ENCODE results near the gene AURKB.
"Not testable (repeated sequence)": the region's sequence is repeated elsewhere in the genome, so short reads cannot be mapped to it uniquely, and the experiment has no call there.

The AURKB gene

DNA sequence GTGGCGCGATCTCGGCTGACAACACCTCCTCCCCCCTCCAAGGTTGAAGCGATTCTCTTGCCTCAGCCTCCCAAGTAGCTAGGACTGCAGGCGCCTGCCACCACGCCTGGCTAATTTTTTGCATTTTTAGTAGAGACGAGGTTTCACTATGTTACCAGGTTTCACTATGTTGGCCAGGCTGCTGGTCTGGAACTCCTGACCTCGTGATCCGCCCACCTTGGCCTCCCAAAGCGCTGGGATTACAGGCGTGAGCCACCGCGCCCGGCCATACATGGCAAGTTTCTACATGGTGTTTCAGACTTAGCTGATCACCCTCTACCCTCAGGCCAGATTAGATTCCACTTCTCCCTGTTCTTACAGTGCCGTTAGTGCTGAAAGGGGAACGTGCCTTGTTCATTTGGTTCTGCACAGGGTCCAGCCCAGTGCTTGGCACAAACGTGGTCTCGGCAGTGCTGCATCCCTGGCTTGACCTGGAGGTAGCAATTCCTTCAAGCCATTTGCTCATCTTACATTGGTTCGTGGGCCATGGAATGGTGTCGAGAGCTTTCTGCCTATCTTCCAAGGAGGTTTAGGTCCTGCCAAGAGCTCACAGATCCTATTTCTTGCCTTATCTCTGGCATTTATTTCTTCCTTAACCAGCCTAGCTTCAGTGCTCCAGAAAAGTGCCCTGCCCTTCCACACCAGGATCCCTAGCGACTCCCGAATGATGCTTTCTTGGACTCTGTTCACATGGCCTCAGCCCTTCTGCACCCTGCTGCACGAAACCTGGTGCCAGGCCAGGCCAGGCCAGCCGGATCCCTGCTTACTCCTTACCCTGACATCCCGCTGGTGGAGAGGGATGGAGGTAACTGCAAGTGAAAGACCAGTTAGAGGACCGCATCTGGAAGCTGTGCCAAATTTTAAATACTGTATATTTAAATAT is 14.8 kb upstream of the AURKB start:
- peak overlapping the region; percentile 98 for H3K27ac ChIP-seq
- TF ChIP-seq, protein P1, sequence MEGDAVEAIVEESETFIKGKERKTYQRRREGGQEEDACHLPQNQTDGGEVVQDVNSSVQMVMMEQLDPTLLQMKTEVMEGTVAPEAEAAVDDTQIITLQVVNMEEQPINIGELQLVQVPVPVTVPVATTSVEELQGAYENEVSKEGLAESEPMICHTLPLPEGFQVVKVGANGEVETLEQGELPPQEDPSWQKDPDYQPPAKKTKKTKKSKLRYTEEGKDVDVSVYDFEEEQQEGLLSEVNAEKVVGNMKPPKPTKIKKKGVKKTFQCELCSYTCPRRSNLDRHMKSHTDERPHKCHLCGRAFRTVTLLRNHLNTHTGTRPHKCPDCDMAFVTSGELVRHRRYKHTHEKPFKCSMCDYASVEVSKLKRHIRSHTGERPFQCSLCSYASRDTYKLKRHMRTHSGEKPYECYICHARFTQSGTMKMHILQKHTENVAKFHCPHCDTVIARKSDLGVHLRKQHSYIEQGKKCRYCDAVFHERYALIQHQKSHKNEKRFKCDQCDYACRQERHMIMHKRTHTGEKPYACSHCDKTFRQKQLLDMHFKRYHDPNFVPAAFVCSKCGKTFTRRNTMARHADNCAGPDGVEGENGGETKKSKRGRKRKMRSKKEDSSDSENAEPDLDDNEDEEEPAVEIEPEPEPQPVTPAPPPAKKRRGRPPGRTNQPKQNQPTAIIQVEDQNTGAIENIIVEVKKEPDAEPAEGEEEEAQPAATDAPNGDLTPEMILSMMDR (IDR thresholded peaks at IDR 0.05): no peak
- no peak for TF ChIP-seq ZFX (IDR thresholded peaks at IDR 0.05; ENCODE audit: borderline replicate concordance)

DNA sequence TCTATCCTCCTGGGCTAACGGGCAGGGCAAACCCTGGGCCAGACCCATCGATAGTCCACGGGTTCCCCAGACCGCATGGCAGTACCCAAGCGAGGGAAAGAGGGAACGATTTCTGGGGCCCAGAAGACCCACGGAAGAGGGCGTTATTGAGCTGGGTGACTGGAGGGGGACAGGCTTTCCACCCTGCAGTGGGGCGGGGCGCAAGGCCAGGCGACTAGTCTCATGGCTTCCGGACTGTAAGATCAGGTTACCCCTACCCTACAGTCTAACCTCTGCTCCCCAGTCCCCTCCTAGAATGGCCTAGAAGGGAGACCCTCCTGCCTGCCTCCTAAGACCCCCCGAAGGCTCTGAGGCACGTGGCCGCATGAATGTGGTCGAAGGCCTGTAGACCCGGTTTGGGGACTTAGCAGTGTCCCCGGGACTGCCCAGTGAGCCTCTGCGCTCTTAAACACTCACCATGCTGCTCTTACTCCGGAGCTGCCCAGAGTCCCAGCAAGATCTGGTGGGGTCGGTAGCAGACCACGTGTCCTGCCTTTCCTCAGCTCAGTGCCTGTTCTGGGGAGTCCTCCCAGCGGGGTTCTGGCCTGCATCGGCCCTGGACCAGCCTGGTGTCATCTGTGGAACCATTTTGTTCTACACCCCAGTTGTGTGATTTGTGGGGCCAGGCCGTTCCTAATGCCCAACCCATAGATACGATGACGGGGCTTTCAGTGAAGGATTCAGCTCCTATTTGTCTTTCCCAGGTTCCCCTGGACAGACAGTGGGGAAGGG is 13.2 kb upstream of the AURKB start:
- peak overlapping the region; percentile 98 for H3K27ac ChIP-seq
- TF ChIP-seq ZFX (IDR thresholded peaks at IDR 0.05; ENCODE audit: borderline replicate concordance): no peak
- TF ChIP-seq, protein P1 (IDR thresholded peaks at IDR 0.05): peak; percentile 22; the same call in 1 of the 2 replicates

DNA sequence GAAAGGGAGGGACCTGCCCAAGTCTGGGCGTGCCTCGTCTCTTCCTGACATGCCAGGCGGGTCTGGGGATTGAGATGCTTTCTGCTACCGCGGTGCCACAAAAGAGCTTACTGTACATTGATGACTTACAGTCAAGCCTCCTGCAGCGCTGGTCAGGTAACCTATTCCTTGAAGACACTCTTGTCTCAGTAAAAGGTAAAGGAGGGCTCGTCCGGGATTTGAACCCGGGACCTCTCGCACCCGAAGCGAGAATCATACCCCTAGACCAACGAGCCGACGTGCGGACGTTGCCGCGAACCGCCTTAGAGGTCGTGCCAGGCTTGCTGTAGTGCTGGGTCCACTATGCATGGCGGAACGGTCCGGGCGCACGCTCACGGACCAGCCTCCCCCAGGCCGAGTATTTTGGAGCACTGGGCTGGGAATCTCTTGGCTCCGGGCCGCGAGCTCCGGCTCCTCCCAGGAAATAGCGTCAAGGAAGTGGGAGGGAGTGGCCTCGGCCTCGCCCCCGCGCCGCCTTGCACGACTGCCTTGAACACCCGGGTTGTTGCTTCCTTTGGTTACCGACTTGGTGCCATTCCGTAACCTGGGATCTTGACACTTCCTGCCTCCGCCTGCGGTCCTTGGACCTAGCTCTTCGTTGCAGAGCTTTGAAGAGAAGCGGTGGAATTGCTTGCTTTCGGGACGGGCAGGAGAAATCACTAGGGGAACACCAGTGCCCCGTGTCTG is 12.4 kb upstream of the AURKB start:
- TF ChIP-seq ZFX (IDR thresholded peaks at IDR 0.05; ENCODE audit: borderline replicate concordance): no peak
- peak overlapping the region; percentile 98 for H3K27ac ChIP-seq

DNA sequence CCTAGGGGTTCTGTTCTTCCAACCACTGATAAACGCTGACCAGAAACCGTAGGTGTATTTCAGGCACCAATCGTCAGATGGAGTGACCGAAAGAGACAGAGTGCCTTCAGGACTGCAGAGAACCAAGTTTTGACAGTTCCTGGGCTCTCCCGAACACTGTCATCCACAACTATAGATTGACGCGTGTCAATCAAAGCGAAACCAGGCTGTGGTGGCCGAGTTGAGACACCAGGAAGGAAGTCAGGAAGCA is 11.9 kb upstream of the AURKB start:
- TF ChIP-seq, protein P1 (IDR thresholded peaks at IDR 0.05): no peak
- no peak for TF ChIP-seq ZFX (IDR thresholded peaks at IDR 0.05; ENCODE audit: borderline replicate concordance)
- H3K27ac ChIP-seq: peak overlapping the region; percentile 98

DNA sequence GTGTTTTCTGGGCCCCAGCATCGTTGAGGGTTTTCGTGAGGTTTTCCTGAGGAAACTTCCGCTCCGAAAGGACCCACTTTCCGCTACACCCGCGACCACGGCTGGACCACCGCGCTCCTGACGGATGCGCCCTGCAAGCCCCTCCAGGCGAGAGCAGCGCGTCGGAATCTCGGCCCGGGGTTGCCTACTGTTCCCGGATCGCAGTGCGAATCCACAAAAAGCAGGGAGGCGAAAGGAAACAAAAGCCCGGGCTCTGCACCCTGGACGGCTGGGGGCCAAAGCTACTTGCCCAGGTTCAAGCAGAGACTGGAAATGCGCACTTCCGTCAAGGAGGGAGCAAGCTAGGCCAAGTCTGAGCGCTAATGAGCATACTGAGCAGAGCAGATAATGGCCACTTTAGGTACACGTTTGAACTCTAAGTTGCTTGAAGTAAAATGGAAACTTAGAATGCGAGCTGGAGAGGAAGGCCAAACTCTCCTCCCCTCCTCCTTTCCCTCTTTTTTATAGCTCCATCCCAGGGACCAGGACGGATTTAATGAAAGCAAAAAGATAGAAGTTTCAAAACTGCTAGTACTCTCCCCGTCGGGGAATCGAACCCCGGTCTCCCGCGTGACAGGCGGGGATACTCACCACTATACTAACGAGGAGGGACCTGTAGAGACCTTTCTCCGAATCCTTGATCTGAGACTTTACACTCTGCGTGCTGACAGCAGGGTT is 11.4 kb upstream of the AURKB start:
- TF ChIP-seq, protein P1 (IDR thresholded peaks at IDR 0.05): no peak
- TF ChIP-seq ZFX (IDR thresholded peaks at IDR 0.05; ENCODE audit: borderline replicate concordance): no peak
- peak overlapping the region; percentile 98 for H3K27ac ChIP-seq

DNA sequence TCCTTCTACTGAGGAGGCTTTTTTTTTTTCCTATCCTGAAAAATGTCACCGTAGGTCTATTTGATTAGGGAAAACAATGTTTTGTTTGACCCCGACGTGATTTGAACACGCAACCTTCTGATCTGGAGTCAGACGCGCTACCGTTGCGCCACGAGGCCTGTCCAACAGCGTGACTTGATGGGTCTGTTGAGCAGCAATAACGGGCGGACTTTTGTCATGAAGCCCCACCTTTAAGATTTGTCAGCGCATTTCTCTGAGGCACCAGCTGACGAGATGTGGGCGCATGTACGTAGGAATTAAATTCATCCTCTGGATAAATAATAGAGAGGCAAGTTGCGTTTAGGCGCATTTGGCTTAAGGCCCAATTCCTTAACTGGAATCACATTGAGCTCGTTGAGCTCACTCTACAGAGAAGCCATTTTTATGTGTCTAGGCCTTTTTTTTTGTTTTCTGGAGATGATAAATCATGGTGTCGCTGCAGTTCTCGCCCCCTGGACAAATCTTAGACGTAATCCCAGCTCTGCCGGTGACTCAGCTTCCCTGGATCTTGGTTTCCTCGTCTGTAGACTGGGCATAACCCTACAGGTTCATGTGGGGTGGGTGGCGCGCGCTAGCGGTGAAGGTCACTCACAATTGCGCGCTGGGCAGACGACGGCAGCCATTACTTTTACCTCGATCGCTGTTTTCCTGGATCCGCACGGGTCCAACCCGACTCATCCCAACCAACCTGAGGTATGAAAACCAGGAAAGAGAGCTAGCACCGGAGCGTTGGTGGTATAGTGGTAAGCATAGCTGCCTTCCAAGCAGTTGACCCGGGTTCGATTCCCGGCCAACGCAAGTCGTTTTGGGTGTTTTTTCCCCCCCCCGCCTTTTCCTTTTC is 10.6 kb upstream of the AURKB start:
- peak overlapping the region; percentile 98 for H3K27ac ChIP-seq
- no peak for TF ChIP-seq ZFX (IDR thresholded peaks at IDR 0.05; ENCODE audit: borderline replicate concordance)
- TF ChIP-seq, protein P1 (IDR thresholded peaks at IDR 0.05): peak; percentile 17; the same call in 1 of the 2 replicates

DNA sequence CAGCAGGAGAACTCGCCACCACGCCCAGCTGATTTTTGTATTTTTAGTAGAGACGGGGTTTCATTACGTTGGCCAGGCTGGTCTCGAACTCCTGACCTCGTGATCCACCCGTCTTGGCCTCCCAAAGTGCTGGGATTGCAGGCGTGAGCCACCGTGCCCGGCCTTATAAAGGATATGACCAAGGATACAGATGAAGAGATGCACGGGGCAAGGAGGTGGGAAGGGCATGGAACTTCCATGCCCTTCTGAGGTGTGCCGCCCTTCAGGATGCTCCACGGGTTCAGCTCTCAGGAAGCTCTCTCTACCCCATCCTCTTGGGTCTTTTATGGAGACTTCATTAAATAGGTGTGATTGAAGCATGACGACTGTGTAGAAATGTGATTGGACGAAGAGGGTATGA is 3.6 kb upstream of the AURKB start:
- H3K27ac ChIP-seq: not testable (repeated sequence)
